Measurements from ENCODE around the gene RTCB. TPM values are rescaled to one million over a fixed set of nuclear protein-coding genes. Genes with fewer than 3 reads are reported as not detected.

Gene RTCB
- total RNA-seq, 4 donors from 2014 or later: 66.9 to 83.4 (median 68.9) TPM

- ATAC-seq: no peak
- no peaks in the 10 kb centered on the region for H3K27me3 ChIP-seq
- no peaks in the 10 kb centered on the region for H3K9me3 ChIP-seq
- no peaks in the 10 kb centered on the region for H3K4me1 ChIP-seq
- H3K4me3 ChIP-seq: no peak overlapping the region
- H3K36me3 ChIP-seq: peaks cover 0 to 96% of the 10 kb centered on the region in 2 donors
- TF ChIP-seq POLR2AphosphoS5 (IDR thresholded peaks at IDR 0.05) (no peak), CTCF (IDR thresholded peaks at IDR 0.05) (peak in 1 of 4 experiments; percentile 17)
- WGBS, 2 donors (ENCODE audit: low coverage in 1 of 2): 72 to 76% methylated on average over 4 of the region's 4 CpGs
- H3K27ac ChIP-seq: no peak overlapping the region
These were observed 22.4 kb downstream of the RTCB start for GRCh38 chr22:32389685-32390084.

GRCh38 chr22:32385681-32386080 lies 26.4 kb downstream of the RTCB start:
- Histone ChIP-seq H3K27me3 (no peaks in the 10 kb centered on the region), H3K4me3 (no peak overlapping the region), H3K9me3 (no peaks in the 10 kb centered on the region), H3K36me3 (peaks cover 0 to 56% of the 10 kb centered on the region in 2 donors), H3K4me1 (no peaks in the 10 kb centered on the region), H3K27ac (no peak overlapping the region)
- WGBS, 2 donors (ENCODE audit: low coverage in 1 of 2): 89 to 100% methylated on average over 1 of the region's 1 CpG
- no peak for ATAC-seq
- TF ChIP-seq EP300 (IDR thresholded peaks at IDR 0.05) (no peak), CTCF (IDR thresholded peaks at IDR 0.05) (no peak), POLR2AphosphoS5 (IDR thresholded peaks at IDR 0.05) (no peak), POLR2A (IDR thresholded peaks at IDR 0.05) (no peak)

- ATAC-seq: no peak
- Histone ChIP-seq H3K4me1 (no peaks in the 10 kb centered on the region), H3K27ac (no peak overlapping the region), H3K36me3 (peaks cover 0 to 9% of the 10 kb centered on the region in 2 donors), H3K4me3 (no peak overlapping the region), H3K9me3 (no peaks in the 10 kb centered on the region), H3K27me3 (no peaks in the 10 kb centered on the region)
- no peak for TF ChIP-seq POLR2A (IDR thresholded peaks at IDR 0.05)
- TF ChIP-seq EP300 (IDR thresholded peaks at IDR 0.05): no peak
- TF ChIP-seq POLR2AphosphoS5 (IDR thresholded peaks at IDR 0.05): no peak
- no peak for TF ChIP-seq CTCF (IDR thresholded peaks at IDR 0.05)
- 40 to 67% methylated on average over 1 to 5 of the region's 5 CpGs for WGBS, 2 donors (ENCODE audit: low coverage in 1 of 2)
These were observed 31.1 kb downstream of the RTCB start for GRCh38 chr22:32380991-32381390.

GRCh38 chr22:32378707-32379272 lies 33.3 kb downstream of the RTCB start:
- H3K36me3 ChIP-seq: no peaks in the 10 kb centered on the region
- TF ChIP-seq CTCF (IDR thresholded peaks at IDR 0.05) (peak in 1 of 4 experiments; percentile 28), EP300 (IDR thresholded peaks at IDR 0.05) (no peak), POLR2A (IDR thresholded peaks at IDR 0.05) (no peak)
- 50 to 65% methylated on average over 1 to 3 of the region's 4 CpGs for WGBS, 2 donors (ENCODE audit: low coverage in 1 of 2)
- no peak overlapping the region for H3K4me3 ChIP-seq
- ATAC-seq: no peak
- no peaks in the 10 kb centered on the region for H3K9me3 ChIP-seq
- H3K4me1 ChIP-seq: no peaks in the 10 kb centered on the region
- H3K27me3 ChIP-seq: no peaks in the 10 kb centered on the region
- no peak overlapping the region for H3K27ac ChIP-seq

- no peak overlapping the region for H3K4me3 ChIP-seq
- no CpG with 5 or more reads among the region's 5 CpGs for WGBS, 2 donors (ENCODE audit: low coverage in 1 of 2)
- TF ChIP-seq CTCF (IDR thresholded peaks at IDR 0.05): no peak
- no peak for TF ChIP-seq POLR2A (IDR thresholded peaks at IDR 0.05)
- no peak for TF ChIP-seq EP300 (IDR thresholded peaks at IDR 0.05)
- TF ChIP-seq POLR2AphosphoS5 (IDR thresholded peaks at IDR 0.05): no peak
- no peaks in the 10 kb centered on the region for H3K9me3 ChIP-seq
- ATAC-seq: no peak
- no peaks in the 10 kb centered on the region for H3K4me1 ChIP-seq
- H3K36me3 ChIP-seq: no peaks in the 10 kb centered on the region
- no peaks in the 10 kb centered on the region for H3K27me3 ChIP-seq
- no peak overlapping the region for H3K27ac ChIP-seq
These were observed 35.4 kb downstream of the RTCB start for GRCh38 chr22:32376681-32377080.

All from gastroesophageal sphincter (tissue), 4 donors.